GM12873 (cell line): ENCODE results near the gene NTM.

ENCODE experiments used
- TF ChIP-seq, protein P1 (sequence below): IDR thresholded peaks from 2 replicates; pipeline ENCODE4 v1.5.1; 2012; ENCODE audit warnings: low read depth, mild to moderate bottlenecking, moderate library complexity, low read length, control low read depth; ENCODE audit not compliant: insufficient read depth; ENCODE audit errors: missing control alignments

The NTM gene

GRCh38 chr11:131903074-131903473 is 532.7 kb downstream of the NTM start:
- TF ChIP-seq, protein P1, sequence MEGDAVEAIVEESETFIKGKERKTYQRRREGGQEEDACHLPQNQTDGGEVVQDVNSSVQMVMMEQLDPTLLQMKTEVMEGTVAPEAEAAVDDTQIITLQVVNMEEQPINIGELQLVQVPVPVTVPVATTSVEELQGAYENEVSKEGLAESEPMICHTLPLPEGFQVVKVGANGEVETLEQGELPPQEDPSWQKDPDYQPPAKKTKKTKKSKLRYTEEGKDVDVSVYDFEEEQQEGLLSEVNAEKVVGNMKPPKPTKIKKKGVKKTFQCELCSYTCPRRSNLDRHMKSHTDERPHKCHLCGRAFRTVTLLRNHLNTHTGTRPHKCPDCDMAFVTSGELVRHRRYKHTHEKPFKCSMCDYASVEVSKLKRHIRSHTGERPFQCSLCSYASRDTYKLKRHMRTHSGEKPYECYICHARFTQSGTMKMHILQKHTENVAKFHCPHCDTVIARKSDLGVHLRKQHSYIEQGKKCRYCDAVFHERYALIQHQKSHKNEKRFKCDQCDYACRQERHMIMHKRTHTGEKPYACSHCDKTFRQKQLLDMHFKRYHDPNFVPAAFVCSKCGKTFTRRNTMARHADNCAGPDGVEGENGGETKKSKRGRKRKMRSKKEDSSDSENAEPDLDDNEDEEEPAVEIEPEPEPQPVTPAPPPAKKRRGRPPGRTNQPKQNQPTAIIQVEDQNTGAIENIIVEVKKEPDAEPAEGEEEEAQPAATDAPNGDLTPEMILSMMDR: no peak

DNA sequence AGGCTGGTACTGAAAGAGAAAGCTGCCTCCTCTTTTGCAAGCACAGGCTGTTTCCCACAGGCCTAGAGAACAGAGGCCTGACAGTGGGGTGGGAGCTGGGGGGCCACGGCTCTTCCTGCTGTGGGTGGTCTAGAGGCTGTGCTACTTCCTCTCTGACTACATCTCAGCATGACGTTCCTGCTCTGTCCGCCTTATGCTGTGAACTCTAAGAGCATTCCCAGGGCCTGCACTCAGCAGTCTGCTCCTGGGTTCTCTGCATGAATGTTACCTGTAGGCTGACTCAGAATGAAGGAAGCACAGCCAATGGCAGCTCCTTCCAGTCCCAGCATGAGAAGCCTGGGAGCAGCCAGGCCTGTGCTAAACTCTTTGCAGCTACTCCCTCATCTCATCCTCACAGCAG is 534.3 kb downstream of the NTM start:
- TF ChIP-seq, protein P1: no peak

- TF ChIP-seq, protein P1: no peak
Observed at GRCh38 chr11:131906963-131907362, 536.5 kb downstream of the NTM start.

GRCh38 chr11:131907371-131907770 is 537.0 kb downstream of the NTM start:
- TF ChIP-seq, protein P1: no peak

DNA sequence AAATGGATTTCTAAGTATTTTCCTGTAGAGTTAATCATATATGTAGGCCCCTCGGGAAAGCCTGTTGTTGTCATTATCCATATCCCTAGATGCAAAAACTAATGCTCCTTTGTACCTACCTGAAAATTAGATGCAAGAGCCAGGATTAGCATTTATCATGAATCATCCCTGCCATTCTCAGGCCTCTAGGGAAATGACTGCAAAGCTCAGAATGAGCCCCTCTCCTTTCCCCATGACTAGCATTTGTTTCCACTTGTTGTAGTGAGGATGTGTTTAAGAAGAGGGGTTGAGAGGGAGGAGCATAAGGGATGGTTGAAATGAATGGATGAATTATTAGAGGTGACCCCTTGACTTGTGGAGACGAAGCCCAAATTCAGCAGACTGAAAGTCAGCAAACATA is 537.9 kb downstream of the NTM start:
- TF ChIP-seq, protein P1: no peak

DNA sequence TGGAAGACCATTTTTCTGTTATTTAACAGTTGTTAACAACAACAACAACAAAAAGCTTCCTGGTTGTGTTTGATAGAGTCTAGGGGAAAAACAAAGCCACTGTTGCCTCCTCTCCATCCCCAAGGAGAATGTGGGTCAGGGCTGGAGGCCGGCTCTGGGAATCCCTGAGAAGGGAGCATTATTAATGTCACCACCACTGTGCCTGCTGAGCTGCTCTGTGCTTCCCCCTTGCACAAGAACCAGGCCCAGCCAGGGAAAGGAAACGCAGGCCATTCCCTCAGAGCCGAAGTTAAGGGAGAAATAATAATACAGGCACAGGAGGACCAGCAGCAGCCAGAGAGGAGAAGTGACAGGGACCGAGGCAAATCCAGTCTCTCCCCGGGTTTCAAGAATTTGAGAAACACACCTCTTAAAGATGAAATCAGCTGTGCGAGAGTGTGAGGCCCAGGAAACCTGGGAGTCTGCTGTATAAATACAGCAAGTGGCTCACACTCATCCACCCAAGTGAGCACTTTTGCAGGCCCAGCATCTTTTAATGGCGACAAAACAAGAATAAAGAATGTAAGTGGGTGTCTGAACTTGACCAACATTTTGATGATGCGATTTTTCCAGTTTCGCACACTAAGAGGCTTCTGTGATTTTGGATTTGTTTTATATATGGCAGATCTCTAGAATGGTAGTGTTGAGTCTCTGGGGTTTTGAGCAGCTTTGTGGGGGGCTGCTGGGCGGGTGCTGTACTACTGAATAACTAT is 539.2 kb downstream of the NTM start:
- TF ChIP-seq, protein P1: no peak

- TF ChIP-seq, protein P1: no peak
Observed at GRCh38 chr11:131910178-131910522, 539.7 kb downstream of the NTM start.
